ENCODE data around the gene USP21. TPM values are rescaled to one million over a fixed set of nuclear protein-coding genes. Genes with fewer than 3 reads are reported as not detected.

Gene USP21
- total and polyA plus RNA-seq, 2 of the 13 experiments (the other 11 are each of a cell fraction or from before 2014, with no cell fraction given): 10.1 to 33.1 TPM

GRCh38 chr1:161176468-161177111, 17.3 kb downstream of the USP21 start:
- CTCF ChIA-PET (ENCODE audit: low intra/inter-chr PET ratio, low total read pairs): interaction anchor here (1.5 kb wide), 1 partner anchor 10 kb away, joined by 4 read pairs; the partner anchor contains the start of gene PPOX
- Histone ChIP-seq H3K36me3 (replicated peaks in 1 of 2; ENCODE audit: control insufficient read depth in 1 of 2, insufficient read depth in 2 of 2, low read length in 2 of 2) (peaks cover 4 to 30% of the 10 kb centered on the region in 2 experiments), H3K4me2 (ENCODE audit: low read depth, low read length) (peak overlapping the region; percentile 96), H3K4me1 (ENCODE audit: insufficient read depth, low read length) (peaks cover 19% of the 10 kb centered on the region), H3K9me3 (ENCODE audit: low read length) (no peaks in the 10 kb centered on the region), H3K79me2 (ENCODE audit: insufficient read depth, low read length) (peaks cover 10% of the 10 kb centered on the region), H3K4me3 (replicated peaks in 1 of 3; ENCODE audit: insufficient read depth in 1 of 3, low read depth in 2 of 3, low read length in 3 of 3) (peak overlapping the region; percentile 83 to 92 (median 83)), H4K20me1 (ENCODE audit: insufficient read depth, low read length) (no peaks in the 10 kb centered on the region), H3K27me3 (ENCODE audit: control insufficient read depth in 1 of 2, insufficient read depth in 2 of 2, low read length in 2 of 2) (no peaks in the 10 kb centered on the region; a peak in 1 of 5 replicates), H3K9ac (ENCODE audit: insufficient read depth, low read depth, low read length) (peak overlapping the region; percentile 84), H2AFZ (ENCODE audit: low read length) (no peak overlapping the region), H3K27ac (ENCODE audit: extremely low read length, insufficient read depth, low read length) (peak overlapping the region; percentile 79)
- DNase-seq (ENCODE audit: low spot score) (no peak), FAIRE-seq (no peak), ATAC-seq (peak; percentile 9; the same call in 2 of the 3 replicates)
- WGBS (ENCODE audit: low lambda C conversion rate): 23% methylated on average over 16 of the region's 17 CpGs
- in situ Hi-C loops (cut with HindIII; ENCODE audit: extremely low pct_ligation_motif_present, low pct_unique_long_range_greater_than_20kb) (no loop called here), intact Hi-C loops (cut with micrococcal nuclease; ENCODE audit: unreplicated experiment) (no loop called here)
- no TSS peak for BruUV-seq (replicated peaks)
- TF ChIP-seq ZNF780A (CRISPR knock-in tag; IDR thresholded peaks at IDR 0.05) (no peak), TEAD3 (CRISPR knock-in tag; optimal IDR thresholded peaks at IDR 0.05; ENCODE audit: borderline replicate concordance) (no peak), MED13 (CRISPR knock-in tag; IDR thresholded peaks at IDR 0.05) (0 out of 2 replicates have a peak, but pooled peaks have one; percentile 1), ATF1 (CRISPR knock-in tag; IDR thresholded peaks at IDR 0.05) (no peak), ZNF543 (CRISPR knock-in tag; IDR thresholded peaks at IDR 0.05) (no peak), GLMP (CRISPR knock-in tag; IDR thresholded peaks at IDR 0.05; ENCODE audit: borderline replicate concordance) (0 out of 2 replicates have a peak, but pooled peaks have one; percentile 9), SMC3 (IDR thresholded peaks at IDR 0.05; ENCODE audit: low read length) (no peak), NFIB (CRISPR knock-in tag; IDR thresholded peaks at IDR 0.05; ENCODE audit: borderline replicate concordance) (no peak), ELF4 (CRISPR knock-in tag; IDR thresholded peaks at IDR 0.05; ENCODE audit: borderline replicate concordance) (no peak), ZNF790 (CRISPR knock-in tag; IDR thresholded peaks at IDR 0.05; ENCODE audit: borderline replicate concordance) (no peak)
- POLR2A ChIA-PET: interaction anchor here (0.8 to 2.1 kb wide), 10 partner anchors 9 to 138 kb away, joined by 3 to 27 read pairs (median 4); partner anchors contain the start of genes ADAMTS4, APOA2, NDUFS2 and NIT1
